ENCODE results near the gene SNX21.
A peak's percentile ranks its signal among the peaks of the same experiment; 100 is the strongest.
"Not testable (repeated sequence)": the region's sequence is repeated elsewhere in the genome, so short reads cannot be mapped to it uniquely, and the experiment has no call there.

Gene SNX21, protein sequence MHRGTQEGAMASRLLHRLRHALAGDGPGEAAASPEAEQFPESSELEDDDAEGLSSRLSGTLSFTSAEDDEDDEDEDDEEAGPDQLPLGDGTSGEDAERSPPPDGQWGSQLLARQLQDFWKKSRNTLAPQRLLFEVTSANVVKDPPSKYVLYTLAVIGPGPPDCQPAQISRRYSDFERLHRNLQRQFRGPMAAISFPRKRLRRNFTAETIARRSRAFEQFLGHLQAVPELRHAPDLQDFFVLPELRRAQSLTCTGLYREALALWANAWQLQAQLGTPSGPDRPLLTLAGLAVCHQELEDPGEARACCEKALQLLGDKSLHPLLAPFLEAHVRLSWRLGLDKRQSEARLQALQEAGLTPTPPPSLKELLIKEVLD

DNA sequence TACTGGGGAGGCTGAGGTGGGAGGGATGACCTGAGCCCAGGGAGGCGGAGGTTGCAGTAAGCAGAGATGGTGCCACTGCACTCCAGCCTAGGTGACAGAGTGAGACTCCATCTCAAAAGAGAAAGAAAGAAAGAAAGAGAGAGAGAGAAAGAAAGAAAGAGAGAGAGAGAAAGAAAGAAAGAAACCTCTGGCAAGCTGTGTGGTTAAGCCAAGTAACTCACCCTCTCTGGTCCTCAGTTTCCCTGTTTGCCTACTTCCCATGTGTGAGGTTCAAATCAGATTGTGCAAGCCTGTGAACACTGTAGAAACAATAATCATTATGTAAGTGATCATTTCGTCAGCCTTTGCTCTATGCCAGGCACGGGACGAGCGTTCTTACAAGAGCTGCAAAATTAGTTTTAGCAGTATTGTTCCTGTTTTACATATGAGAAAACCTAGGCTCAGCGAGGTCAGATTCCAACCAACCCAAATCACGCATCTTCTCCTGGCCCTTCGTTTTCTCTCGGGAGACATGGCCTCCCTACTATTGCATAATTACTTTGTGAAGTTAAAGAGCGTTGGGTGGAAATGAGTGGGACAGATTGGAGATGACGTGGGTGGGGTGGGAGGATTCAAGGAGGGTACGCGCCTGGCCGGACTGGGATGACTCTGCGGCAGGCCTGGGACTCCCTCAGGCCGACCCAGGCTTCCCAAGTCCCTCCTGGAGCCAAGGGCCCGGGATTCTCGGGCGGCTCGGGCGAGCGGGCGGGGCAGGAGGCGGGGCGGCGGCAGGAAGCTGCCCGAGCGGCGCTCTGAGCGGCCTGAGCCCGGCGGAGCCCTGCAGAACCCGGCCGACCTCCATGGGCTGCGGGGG lies at the start of gene SNX21:
TSS of gene SNX21 (plus strand) at position 770 of the 853 bp plus-strand sequence. CDS start 121 bp downstream, outside the sequence.
- DNase-seq (ENCODE audit: low read depth): peak; percentile 97
- TF ChIP-seq, protein P1, sequence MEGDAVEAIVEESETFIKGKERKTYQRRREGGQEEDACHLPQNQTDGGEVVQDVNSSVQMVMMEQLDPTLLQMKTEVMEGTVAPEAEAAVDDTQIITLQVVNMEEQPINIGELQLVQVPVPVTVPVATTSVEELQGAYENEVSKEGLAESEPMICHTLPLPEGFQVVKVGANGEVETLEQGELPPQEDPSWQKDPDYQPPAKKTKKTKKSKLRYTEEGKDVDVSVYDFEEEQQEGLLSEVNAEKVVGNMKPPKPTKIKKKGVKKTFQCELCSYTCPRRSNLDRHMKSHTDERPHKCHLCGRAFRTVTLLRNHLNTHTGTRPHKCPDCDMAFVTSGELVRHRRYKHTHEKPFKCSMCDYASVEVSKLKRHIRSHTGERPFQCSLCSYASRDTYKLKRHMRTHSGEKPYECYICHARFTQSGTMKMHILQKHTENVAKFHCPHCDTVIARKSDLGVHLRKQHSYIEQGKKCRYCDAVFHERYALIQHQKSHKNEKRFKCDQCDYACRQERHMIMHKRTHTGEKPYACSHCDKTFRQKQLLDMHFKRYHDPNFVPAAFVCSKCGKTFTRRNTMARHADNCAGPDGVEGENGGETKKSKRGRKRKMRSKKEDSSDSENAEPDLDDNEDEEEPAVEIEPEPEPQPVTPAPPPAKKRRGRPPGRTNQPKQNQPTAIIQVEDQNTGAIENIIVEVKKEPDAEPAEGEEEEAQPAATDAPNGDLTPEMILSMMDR (conservative IDR thresholded peaks at IDR 0.05; ENCODE audit: control insufficient read depth, insufficient read depth, low read depth, low read length): no peak
- H3K4me3 ChIP-seq (ENCODE audit: control insufficient read depth, low read depth, low read length): peak within 1 kb of the TSS; percentile 78

DNA sequence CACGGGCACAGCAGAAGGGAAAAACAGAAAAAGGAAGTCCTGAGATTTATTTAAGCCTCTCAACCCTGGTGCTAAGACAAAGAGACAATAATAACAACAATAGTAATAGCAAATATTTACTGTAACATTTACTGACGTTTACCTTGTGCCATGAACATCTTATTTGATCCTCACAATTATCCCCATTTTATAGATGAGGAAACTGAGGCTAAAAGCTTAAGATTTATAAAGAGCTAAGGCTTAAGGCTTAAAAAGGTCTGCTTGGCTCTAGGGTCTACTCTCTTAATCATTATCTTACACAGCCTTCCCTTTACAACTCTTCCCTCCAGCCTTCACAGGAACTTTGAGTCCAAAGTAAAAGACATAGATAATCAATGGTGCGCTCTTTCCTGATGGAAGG lies 45.2 kb upstream of the SNX21 start:
- no peak overlapping the region for H3K4me3 ChIP-seq (ENCODE audit: control insufficient read depth, low read depth, low read length)
- TF ChIP-seq, protein P1 (conservative IDR thresholded peaks at IDR 0.05; ENCODE audit: control insufficient read depth, insufficient read depth, low read depth, low read length): no peak
- no peak for DNase-seq (ENCODE audit: low read depth)

DNA sequence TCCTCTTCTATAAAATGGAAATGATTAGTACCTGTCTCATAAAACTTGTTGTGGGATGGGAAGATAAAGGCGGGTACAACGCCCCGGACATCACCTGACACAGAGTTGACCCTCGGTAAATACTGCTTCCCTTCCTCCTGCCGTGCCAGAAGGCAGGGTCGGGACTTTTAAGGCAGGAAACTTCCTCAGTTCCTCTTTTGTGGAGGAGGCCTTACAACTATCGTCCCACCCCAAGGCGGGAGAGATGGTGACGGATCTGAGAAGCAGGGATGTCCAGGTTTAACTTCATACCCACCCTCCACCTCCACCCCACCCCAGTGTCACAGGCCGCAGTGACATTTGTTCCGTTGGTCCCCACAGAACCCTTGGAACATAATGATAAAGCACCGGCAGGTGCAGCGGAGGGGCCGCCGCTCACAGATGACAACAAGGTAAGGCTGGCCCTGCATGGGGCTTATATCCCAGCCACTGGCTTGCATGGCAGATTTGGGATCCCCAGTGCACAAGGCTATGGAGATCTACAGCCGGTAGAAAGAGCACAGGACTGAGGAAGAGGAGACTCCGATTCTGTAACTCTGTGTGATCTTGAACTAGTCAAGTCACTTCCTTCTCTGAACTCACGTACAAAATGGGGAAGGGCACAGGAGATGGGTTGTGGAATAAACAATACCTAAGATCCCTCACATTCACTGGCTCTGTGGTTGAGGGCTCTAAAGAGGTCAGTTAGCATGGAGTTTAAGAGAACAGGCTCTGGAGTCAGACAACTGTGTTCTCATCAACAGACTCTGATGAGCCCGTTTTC lies 41.1 kb upstream of the SNX21 start:
- peak overlapping the region; percentile 88 for H3K4me3 ChIP-seq (ENCODE audit: control insufficient read depth, low read depth, low read length)
- DNase-seq (ENCODE audit: low read depth): no peak
- TF ChIP-seq, protein P1 (conservative IDR thresholded peaks at IDR 0.05; ENCODE audit: control insufficient read depth, insufficient read depth, low read depth, low read length): no peak

DNA sequence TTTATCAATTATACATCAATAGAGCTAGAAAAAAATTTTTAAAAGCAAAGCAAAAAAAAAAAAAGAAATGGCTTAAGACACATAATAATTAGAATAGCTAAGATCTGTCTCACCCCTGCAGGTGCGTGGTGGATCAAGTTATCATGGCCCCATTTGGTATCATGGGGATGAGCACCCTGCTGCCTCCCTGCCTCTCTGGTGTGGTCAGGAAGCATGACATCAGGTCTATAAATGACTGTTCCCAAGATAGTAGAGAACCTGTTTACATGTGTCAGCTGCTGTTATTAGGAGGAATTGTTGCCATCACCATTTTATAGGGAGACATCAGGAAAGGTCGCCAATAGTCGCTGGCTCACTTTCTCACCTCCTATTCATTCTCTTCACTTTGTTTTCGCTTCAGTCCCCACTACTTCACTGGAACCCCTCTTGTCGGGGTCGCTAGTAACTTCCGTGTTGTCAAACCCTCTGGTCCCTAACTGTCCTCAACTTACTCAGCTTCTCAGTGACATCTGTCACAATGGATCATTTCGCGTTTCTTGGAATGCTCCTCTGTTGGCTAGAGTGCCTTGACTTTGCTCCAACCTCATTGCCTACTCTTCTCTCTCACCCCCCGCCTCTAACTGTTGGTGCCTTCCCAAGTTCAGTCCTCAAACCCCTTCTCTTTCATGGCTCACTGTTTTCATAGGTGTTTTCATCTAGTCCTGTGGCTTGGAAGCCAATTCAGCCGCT lies 37.1 kb upstream of the SNX21 start:
- TF ChIP-seq, protein P1 (conservative IDR thresholded peaks at IDR 0.05; ENCODE audit: control insufficient read depth, insufficient read depth, low read depth, low read length): no peak
- no peak overlapping the region for H3K4me3 ChIP-seq (ENCODE audit: control insufficient read depth, low read depth, low read length)
- DNase-seq (ENCODE audit: low read depth): no peak

DNA sequence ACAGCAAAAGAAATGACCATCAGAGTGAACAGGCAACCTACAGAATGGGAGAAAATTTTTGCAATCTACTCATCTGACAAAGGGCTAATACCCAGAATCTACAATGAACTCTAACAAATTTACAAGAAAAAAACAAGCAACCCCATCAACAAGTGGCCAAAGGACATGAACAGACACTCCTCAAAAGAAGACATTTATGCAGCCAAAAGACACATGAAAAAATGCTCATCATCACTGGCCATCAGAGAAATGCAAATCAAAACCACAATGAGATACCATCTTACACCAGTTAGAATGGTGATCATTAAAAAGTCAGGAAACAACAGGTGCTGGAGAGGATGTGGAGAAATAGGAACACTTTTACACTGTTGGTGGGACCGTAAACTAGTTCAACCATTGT lies 36.1 kb upstream of the SNX21 start:
- DNase-seq (ENCODE audit: low read depth); H3K4me3 ChIP-seq (ENCODE audit: control insufficient read depth, low read depth, low read length): not testable (repeated sequence)

DNA sequence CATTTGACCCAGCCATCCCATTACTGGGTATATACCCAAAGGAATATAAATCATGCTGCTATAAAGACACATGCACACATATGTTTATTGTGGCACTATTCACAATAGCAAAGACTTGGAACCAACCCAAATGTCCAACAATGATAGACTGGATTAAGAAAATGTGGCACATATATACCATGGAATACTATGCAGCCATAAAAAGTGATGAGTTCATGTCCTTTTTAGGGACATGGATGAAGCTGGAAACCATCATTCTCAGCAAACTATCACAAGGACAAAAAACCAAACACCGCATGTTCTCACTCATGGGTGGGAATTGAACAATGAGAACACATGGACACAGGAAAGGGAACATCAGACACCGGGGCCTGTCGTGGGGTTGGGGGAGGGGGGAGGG lies 35.6 kb upstream of the SNX21 start:
- DNase-seq (ENCODE audit: low read depth): not testable (repeated sequence)

More for the DNA sequence above, 35.6 kb upstream of the SNX21 start:
- not testable (repeated sequence) for H3K4me3 ChIP-seq (ENCODE audit: control insufficient read depth, low read depth, low read length)

All from fibroblast of mammary gland (primary cell).